RWPE1 (cell line): Measurements from ENCODE around the gene KCNC4.

ENCODE experiments used
- CTCF ChIA-PET: fragments of 350-600 bp; sonication (Branson Sonifier 250); formaldehyde crosslinking; extraction: SDS; loops from one replicate; lab custom pipeline; 2021; lab: Yijun Ruan, JAX
- POLR2A ChIA-PET: fragments of 400-600 bp; formaldehyde crosslinking; extraction: SDS; loops from one replicate; lab custom pipeline; 2020; ENCODE audit warnings: antibody characterized with exemption; ENCODE audit not compliant: low non-redundant PET; lab: Yijun Ruan, JAX
- DNase-seq: peaks from one replicate; pipeline ENCODE4 v3.0.0; 2012; ENCODE audit warnings: low spot score
- H3K27ac ChIP-seq: fragments of 450-650 bp; 2 replicates; pipeline ENCODE4 v1.5.1; 2017
- TF ChIP-seq, protein P1 (sequence below): fragments of 450-650 bp; conservative IDR thresholded peaks from 2 replicates; pipeline ENCODE4 v1.5.1; 2017; ENCODE audit warnings: low read depth, mild to moderate bottlenecking

Gene KCNC4

DNA sequence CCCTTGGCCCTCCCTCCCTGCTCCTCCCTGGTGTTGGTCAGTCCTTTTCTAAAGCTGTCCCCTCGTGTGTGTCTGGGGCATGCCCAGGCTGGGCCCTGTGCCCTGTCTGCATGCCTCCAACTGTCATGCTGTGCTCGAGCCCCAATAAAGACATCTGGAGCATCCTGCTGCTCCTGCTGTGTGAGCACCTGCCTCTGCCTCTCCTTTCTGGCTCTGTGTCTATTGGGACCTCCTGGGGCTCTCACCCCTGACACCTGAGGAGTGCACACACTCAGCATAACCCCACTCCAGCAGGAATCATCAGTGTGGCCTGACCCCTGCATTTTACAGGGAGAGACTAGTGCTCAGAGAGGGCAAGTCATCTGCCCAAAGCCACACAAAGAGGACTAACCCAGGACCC lies 23.7 kb downstream of the KCNC4 start:
- CTCF ChIA-PET, result no interaction called here
- TF ChIP-seq, protein P1, sequence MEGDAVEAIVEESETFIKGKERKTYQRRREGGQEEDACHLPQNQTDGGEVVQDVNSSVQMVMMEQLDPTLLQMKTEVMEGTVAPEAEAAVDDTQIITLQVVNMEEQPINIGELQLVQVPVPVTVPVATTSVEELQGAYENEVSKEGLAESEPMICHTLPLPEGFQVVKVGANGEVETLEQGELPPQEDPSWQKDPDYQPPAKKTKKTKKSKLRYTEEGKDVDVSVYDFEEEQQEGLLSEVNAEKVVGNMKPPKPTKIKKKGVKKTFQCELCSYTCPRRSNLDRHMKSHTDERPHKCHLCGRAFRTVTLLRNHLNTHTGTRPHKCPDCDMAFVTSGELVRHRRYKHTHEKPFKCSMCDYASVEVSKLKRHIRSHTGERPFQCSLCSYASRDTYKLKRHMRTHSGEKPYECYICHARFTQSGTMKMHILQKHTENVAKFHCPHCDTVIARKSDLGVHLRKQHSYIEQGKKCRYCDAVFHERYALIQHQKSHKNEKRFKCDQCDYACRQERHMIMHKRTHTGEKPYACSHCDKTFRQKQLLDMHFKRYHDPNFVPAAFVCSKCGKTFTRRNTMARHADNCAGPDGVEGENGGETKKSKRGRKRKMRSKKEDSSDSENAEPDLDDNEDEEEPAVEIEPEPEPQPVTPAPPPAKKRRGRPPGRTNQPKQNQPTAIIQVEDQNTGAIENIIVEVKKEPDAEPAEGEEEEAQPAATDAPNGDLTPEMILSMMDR, result no peak
- DNase-seq, result no peak
- no peak overlapping the region for H3K27ac ChIP-seq
- POLR2A ChIA-PET, result no interaction called here

DNA sequence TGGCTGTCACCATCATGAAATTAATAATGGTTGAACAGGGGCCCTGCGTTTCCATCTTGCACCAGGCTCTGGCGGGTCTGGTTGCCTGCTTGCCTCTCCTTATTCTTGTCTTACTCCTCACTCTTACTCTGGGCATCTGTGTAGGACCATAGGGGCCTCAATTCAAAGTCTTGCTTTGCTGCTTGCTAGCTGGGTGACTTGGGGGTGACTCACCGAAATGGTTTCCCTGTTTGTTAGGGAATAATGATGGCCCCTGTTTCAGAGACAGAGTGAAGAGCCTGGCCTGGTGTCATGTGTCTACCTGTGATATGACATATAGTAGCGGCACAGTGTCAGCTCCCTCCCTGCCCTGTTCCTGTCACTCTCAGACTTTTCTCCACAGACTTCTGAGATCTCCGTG lies 24.6 kb downstream of the KCNC4 start:
- CTCF ChIA-PET, result interaction anchor here (0.6 kb wide), 1 partner anchor 129 kb away, joined by 3 read pairs; no protein-coding TSS in a partner anchor
- POLR2A ChIA-PET, result no interaction called here
- DNase-seq, result no peak
- no peak overlapping the region for H3K27ac ChIP-seq
- TF ChIP-seq, protein P1, result no peak

DNA sequence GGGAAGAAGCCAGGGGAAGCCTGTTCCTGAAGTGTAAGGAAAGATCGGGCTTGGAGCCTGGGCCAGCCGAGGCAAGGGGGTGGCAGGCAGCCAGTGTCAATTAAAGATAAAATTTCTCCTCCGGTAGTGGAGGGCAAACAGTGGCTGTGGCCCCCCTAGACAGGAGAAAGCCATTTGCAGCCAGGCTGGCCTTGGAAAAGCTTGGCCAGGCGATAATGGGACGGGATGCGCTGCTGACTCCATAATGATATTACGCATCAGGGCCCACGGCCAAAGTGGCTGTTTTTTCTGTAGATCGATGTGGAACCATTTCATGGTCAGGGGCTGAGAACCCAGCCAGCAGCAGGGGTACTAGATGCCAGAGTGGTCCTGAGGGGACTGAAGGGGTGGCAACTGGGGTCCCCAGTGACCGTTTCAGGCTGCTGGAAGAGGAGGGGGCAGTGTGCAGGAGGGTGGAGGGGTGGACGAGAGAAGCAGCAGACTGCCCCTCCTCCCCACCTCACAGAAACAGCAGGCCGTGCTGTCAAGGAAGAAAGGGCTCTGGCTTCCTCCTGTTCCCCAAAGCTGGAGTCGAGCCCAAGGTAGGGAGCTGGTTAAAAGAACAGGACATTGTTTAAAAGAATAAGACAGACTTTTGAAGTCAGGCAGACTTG lies 25.2 kb downstream of the KCNC4 start:
- DNase-seq, result no peak
- TF ChIP-seq, protein P1, result no peak
- H3K27ac ChIP-seq, result no peak overlapping the region
- CTCF ChIA-PET, result no interaction called here
- POLR2A ChIA-PET, result no interaction called here

DNA sequence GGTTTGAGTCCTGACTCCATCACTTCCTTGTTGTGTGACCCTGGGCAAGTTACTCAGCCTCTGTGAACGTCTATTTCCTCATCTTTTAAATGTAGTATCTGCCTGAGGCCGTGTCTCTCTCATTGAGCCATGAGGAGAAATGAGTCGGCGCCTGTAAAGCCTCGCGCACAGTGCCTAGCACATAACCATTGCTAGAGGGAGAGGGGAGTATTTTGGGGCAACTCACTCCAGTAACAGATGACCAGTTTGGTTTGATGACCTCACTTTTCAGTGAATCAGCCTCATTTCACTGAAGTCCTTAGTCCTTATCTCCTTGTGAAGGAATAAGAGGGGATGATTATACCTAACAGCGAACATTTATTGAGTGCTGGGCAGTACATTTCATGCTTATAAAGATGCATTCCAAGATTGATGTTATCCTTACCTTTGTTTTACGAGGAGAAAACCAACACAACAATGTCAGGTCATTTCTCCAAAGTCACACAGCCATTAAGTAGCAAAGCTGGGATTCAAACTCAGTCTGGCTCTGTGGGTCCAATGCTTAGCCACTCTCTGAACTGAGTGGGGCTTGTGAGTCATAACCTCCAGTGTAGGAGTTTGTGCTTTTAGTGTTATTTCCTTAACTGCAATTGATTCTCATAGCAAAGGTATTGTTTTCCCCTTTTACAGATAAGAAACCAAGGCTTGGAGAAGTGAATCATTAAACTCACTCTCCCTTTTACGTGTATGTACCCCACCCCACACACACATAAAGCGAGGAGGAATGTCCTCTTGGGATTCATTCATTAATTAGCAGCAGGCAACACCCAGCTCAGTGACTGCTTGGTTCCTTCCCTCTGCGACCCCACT lies 25.9 kb downstream of the KCNC4 start:
- ChIA-PET CTCF (interaction anchor here (0.7 to 1.0 kb wide), 2 partner anchors 27 to 76 kb away, joined by 3 to 4 read pairs; no protein-coding TSS in a partner anchor), POLR2A (no interaction called here)
- DNase-seq, result peak; percentile 49
- no peak overlapping the region for H3K27ac ChIP-seq
- TF ChIP-seq, protein P1, result no peak

DNA sequence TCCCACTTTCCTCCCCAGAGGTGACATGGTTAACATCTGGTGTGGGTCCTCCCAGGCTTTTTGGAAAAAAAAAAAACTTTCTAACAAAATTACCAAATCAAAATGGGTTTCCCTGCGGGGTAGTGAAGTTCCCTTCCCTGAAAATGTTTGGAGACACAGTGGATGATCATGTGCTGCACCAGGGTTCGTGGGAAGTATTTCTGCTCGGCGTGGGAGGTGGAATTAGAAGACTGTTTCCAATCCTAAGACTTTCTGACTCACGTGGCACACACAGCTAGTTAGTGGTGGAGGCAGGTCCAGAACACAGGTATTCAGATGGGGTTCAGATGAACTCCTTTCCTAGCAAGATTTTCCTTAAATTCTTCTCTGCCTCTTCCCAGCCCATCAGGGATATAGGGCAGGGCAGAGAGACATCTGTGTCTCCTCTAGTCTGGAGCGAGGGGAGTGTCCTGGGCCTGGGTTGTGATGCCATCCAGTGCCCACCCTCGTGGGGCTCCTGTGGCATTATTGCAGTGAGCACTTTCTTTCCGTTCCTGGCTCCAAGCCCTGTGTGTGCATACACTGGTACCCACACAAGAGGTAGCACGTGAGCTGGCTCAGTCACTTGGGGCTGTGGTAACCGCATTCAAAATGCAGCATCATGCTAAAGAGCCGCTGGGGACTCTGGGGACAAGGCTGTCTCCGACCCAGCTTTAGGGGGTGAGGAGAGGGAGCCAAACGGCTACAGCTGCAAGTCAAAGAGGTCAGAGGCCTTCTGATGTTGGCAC lies 27.5 kb downstream of the KCNC4 start:
- no peak for DNase-seq
- H3K27ac ChIP-seq, result no peak overlapping the region
- POLR2A ChIA-PET, result no interaction called here
- TF ChIP-seq, protein P1, result no peak
- CTCF ChIA-PET, result interaction anchor here (0.6 kb wide), 3 partner anchors 29 to 114 kb away, joined by 3 to 4 read pairs (median 3); no protein-coding TSS in a partner anchor
